OCI-LY1 (cell line): ENCODE results near the gene PLAAT4.

ENCODE experiments used
- EZH2 ChIP-seq: fragments of 200-600 bp; sonication (generic), shearing (Covaris generic); IDR thresholded peaks from 2 replicates; pipeline ENCODE4 v1.8.0; 2017; ENCODE audit warnings: borderline replicate concordance, mixed run types, mild to moderate bottlenecking, antibody characterized with exemption, low read length, moderate library complexity, mixed read lengths
- TF ChIP-seq, protein P1 (sequence below): fragments of 200-600 bp; sonication (generic), shearing (Covaris generic); IDR thresholded peaks from 2 replicates; pipeline ENCODE4 v1.5.1; 2017; ENCODE audit warnings: mild to moderate bottlenecking, antibody characterized with exemption, low read length, moderate library complexity, mixed read lengths

DNA sequence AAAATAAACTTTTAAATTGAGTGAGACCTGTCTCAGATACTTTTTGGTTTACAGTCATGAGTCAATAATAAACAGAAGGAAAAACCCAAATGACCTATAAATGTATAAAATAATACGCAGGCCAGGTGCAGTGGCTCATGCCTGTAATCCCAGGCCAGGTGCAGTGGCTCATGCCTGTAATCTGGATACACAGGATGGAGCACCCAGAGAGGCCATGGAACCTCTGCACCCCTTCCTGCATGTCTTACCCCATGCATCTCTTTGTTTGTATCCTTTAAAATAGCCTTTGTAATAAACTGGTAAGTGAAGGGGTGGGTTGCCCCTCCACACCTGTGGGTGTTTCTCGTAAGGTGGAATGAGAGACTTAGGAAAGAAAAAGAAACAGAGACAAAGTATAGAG, 8.9 kb upstream of the PLAAT4 start:
- TF ChIP-seq, protein P1, sequence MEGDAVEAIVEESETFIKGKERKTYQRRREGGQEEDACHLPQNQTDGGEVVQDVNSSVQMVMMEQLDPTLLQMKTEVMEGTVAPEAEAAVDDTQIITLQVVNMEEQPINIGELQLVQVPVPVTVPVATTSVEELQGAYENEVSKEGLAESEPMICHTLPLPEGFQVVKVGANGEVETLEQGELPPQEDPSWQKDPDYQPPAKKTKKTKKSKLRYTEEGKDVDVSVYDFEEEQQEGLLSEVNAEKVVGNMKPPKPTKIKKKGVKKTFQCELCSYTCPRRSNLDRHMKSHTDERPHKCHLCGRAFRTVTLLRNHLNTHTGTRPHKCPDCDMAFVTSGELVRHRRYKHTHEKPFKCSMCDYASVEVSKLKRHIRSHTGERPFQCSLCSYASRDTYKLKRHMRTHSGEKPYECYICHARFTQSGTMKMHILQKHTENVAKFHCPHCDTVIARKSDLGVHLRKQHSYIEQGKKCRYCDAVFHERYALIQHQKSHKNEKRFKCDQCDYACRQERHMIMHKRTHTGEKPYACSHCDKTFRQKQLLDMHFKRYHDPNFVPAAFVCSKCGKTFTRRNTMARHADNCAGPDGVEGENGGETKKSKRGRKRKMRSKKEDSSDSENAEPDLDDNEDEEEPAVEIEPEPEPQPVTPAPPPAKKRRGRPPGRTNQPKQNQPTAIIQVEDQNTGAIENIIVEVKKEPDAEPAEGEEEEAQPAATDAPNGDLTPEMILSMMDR: no peak
- TF ChIP-seq EZH2: no peak
